ENCODE measurements around the gene PATJ.

Gene PATJ

GRCh38 chr1:61981870-61982660, 239.8 kb downstream of the PATJ start:
- DNase-seq (ENCODE audit: low read depth in 3 of 3) = no peak

GRCh38 chr1:61983236-61983635, 241.0 kb downstream of the PATJ start:
- no peak for DNase-seq (ENCODE audit: low read depth in 3 of 3)

- DNase-seq (ENCODE audit: low read depth in 3 of 3) = no peak
Observed at GRCh38 chr1:61992257-61992656, 250.0 kb downstream of the PATJ start.

- no peak for DNase-seq (ENCODE audit: low read depth in 3 of 3)
Observed at GRCh38 chr1:61993331-61993961, 251.2 kb downstream of the PATJ start.

- DNase-seq (ENCODE audit: low read depth in 3 of 3) = no peak
Observed at GRCh38 chr1:61995641-61996040, 253.4 kb downstream of the PATJ start.

GRCh38 chr1:61997123-61997522, 254.8 kb downstream of the PATJ start:
- DNase-seq (ENCODE audit: low read depth in 3 of 3) = no peak

GRCh38 chr1:62003777-62004176, 261.5 kb downstream of the PATJ start:
- no peak for DNase-seq (ENCODE audit: low read depth in 3 of 3)

- DNase-seq (ENCODE audit: low read depth in 3 of 3) = no peak
Observed at GRCh38 chr1:62006690-62007089, 264.4 kb downstream of the PATJ start.

GRCh38 chr1:62011006-62011405, 268.7 kb downstream of the PATJ start:
- no peak for DNase-seq (ENCODE audit: low read depth in 3 of 3)

- no peak for DNase-seq (ENCODE audit: low read depth in 3 of 3)
Observed at GRCh38 chr1:62012095-62012494, 269.8 kb downstream of the PATJ start.

GRCh38 chr1:62012836-62013235, 270.6 kb downstream of the PATJ start:
- DNase-seq (ENCODE audit: low read depth in 3 of 3) = no peak

GRCh38 chr1:62013264-62013663, 271.0 kb downstream of the PATJ start:
- no peak for DNase-seq (ENCODE audit: low read depth in 3 of 3)

- no peak for DNase-seq (ENCODE audit: low read depth in 3 of 3)
Observed at GRCh38 chr1:62022382-62022983, 280.2 kb downstream of the PATJ start.

- DNase-seq (ENCODE audit: low read depth in 3 of 3) = no peak
Observed at GRCh38 chr1:62024690-62025089, 282.4 kb downstream of the PATJ start.

- no peak for DNase-seq (ENCODE audit: low read depth in 3 of 3)
Observed at GRCh38 chr1:62025154-62025553, 282.9 kb downstream of the PATJ start.

GRCh38 chr1:62025892-62026291, 283.6 kb downstream of the PATJ start:
- no peak for DNase-seq (ENCODE audit: low read depth in 3 of 3)

GRCh38 chr1:62029704-62030103, 287.4 kb downstream of the PATJ start:
- DNase-seq (ENCODE audit: low read depth in 3 of 3) = no peak

GRCh38 chr1:62034790-62035189, 292.5 kb downstream of the PATJ start:
- DNase-seq (ENCODE audit: low read depth in 3 of 3) = no peak

GRCh38 chr1:62037274-62037673, 295.0 kb downstream of the PATJ start:
- no peak for DNase-seq (ENCODE audit: low read depth in 3 of 3)

- DNase-seq (ENCODE audit: low read depth in 3 of 3) = no peak
Observed at GRCh38 chr1:62038594-62039284, 296.5 kb downstream of the PATJ start.

GRCh38 chr1:62040450-62040849, 298.2 kb downstream of the PATJ start:
- DNase-seq (ENCODE audit: low read depth in 3 of 3) = no peak

- no peak for DNase-seq (ENCODE audit: low read depth in 3 of 3)
Observed at GRCh38 chr1:62040973-62041372, 298.7 kb downstream of the PATJ start.

Measured in stimulated activated CD4-positive, alpha-beta T cell treated with anti-CD3 and anti-CD28 coated beads, TNF-alpha, amount 100 ng/mL, for 4 hours (primary cell).